NB4 (cell line): Measurements from ENCODE around the gene SNRPB.
A peak's percentile ranks its signal among the peaks of the same experiment; 100 is the strongest.

Experiments
- DNase-seq: peaks from one replicate; pipeline ENCODE4 v3.0.0; 2010; ENCODE audit warnings: low read depth
- H3K4me3 ChIP-seq: one replicate; pipeline ENCODE4 v1.5.1; 2011; ENCODE audit warnings: mild to moderate bottlenecking, low read depth, low read length, moderate library complexity
- CTCF ChIP-seq: IDR thresholded peaks from one replicate; pipeline ENCODE4 v1.5.1; 2012; ENCODE audit warnings: low read depth, low read length
- MYC ChIP-seq: IDR thresholded peaks from 2 replicates; pipeline ENCODE4 v1.6.1; 2011; ENCODE audit warnings: low read depth, low read length
- POLR2A ChIP-seq: IDR thresholded peaks from 2 replicates; pipeline ENCODE4 v1.6.1; 2011; ENCODE audit warnings: mild to moderate bottlenecking; ENCODE audit not compliant: insufficient read length; ENCODE audit errors: extremely low read depth
- TF ChIP-seq, protein P1 (sequence below): IDR thresholded peaks from 2 replicates; pipeline ENCODE4 v1.6.1; 2011; ENCODE audit warnings: low read depth, low read length

SNRPB gene

GRCh38 chr20:2470423-2471193 lies at the start of gene SNRPB:
SNRPB (minus strand) TSS chr20:2470789; CDS start chr20:2470690, 99 bp downstream.
- peak; percentile 100 for DNase-seq
- TF ChIP-seq, protein P1, sequence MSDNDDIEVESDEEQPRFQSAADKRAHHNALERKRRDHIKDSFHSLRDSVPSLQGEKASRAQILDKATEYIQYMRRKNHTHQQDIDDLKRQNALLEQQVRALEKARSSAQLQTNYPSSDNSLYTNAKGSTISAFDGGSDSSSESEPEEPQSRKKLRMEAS: peak; percentile 62; the same call in 1 of the 2 replicates
- TF ChIP-seq CTCF (no peak), POLR2A (peak; percentile 98), MYC (peak; percentile 92)
- peak within 1 kb of the TSS; percentile 98 for H3K4me3 ChIP-seq

DNA sequence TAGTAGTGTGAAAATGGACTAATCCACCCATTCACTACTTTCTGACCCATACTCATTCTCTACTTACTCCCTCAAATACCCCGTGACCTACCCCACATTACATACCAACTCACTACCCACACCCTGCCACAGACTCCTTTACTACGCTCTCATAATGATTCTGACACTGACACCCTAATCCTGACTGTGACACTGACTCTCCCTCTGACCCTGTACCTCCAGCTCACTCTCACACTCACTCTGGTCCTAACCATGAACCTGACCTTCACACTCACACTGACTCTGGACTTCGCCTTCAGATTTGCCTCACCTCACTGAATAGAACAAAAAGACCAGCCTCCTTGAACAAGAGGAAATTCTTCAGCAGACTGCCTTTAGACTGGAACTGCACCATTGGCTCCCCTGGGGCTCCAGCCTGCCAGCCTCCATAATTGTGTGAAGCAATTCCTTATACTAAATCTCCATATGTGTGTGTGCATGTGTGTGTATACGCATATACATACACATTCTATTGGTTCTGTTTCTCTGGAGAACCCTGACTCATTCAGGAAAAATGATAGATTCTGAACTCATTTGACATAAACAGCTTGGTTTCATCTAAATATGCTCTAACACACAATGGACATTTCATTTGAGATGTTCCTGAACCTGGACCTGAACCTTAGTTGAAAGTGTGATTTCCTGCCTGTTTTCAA lies 48.7 kb upstream of the SNRPB start:
- H3K4me3 ChIP-seq: no peak overlapping the region
- no peak for DNase-seq
- TF ChIP-seq CTCF: no peak
- no peak for TF ChIP-seq POLR2A
- TF ChIP-seq MYC: no peak
- TF ChIP-seq, protein P1: no peak

DNA sequence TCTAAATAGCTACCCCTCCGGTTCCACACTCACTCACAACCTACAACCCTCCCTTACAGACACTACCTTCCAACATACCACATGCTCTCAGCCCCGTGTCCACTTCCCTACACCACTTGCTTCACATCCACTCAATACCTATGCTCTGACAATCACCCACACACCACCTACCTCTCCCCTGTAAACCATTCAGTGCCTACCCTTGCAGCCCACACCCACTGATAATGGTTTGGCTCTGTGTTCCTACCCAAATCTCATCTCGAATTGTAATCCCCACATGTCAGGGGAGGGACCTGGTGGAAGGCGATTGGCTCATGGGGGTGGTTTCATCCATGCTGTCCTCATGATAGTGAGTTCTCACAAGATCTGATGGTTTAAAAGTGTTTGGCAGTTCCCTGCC lies 48.0 kb upstream of the SNRPB start:
- H3K4me3 ChIP-seq: no peak overlapping the region
- TF ChIP-seq, protein P1: no peak
- no peak for TF ChIP-seq POLR2A
- TF ChIP-seq CTCF: no peak
- TF ChIP-seq MYC: no peak
- DNase-seq: no peak

DNA sequence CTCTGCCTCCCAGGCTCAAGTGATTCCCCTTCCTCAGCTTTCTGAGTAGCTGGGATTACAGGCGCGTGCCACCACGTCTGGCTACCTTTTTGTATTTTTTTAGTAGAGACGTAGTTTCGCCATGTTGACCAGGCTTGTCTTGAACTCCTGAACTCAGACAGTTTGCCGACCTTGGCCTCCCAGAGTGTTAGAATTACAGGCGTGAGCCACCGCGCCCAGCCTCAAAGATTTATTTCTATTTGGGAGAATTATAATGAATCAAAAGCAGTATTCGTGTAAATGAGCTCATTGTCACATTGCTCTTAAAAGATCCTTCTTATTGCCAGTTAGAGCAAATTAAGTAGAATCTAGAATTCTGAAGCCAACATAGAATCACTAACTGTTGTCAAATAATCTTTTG lies 47.5 kb upstream of the SNRPB start:
- H3K4me3 ChIP-seq: no peak overlapping the region
- TF ChIP-seq MYC (no peak), CTCF (no peak), POLR2A (no peak)
- TF ChIP-seq, protein P1: no peak
- no peak for DNase-seq

DNA sequence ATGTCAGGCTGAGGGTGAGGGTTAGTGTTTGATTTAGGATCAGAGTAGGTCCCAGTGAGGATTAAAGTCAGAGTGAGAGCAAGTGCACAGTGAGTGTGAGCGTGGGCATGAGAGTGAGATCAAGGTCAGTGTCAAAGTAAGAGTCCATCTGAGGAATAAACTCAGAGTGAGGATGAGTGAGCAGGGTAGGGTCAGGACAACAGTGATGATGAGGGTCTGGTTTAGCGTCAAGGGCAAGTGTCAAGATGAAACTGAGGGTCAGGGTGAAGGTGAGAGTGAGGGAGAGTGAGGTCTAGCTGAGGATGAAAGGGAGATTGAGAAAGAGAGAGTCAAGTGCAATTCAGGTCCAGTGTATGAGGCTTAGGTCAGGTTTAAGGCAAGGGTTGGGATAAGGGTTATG lies 45.8 kb upstream of the SNRPB start:
- H3K4me3 ChIP-seq: no peak overlapping the region
- DNase-seq: no peak
- no peak for TF ChIP-seq CTCF
- TF ChIP-seq, protein P1: no peak
- TF ChIP-seq MYC: no peak
- no peak for TF ChIP-seq POLR2A
